Peyer's patch (tissue), 4 donors: ENCODE data around the gene OBP2B. TPM values are rescaled to one million over a fixed set of nuclear protein-coding genes. Genes with fewer than 3 reads are reported as not detected.
"Not testable (repeated sequence)": the region's sequence is repeated elsewhere in the genome, so short reads cannot be mapped to it uniquely, and the experiment has no call there.

Experiments used
- DNase-seq, 3 donors: peaks; one replicate each; pipeline ENCODE4 v3.0.0-alpha.2; 2017 to 2019
- H3K27ac ChIP-seq, 4 donors: fragments of 200-600 bp; sonication (generic); one replicate each; pipeline ENCODE4 v1.5.1; 2016 to 2019
- H3K27me3 ChIP-seq, 2 donors: fragments of 200-600 bp; sonication (generic); one replicate each; pipeline ENCODE4 v1.5.1; 2019
- H3K36me3 ChIP-seq, 3 donors: fragments of 200-600 bp; sonication (generic); one replicate each; pipeline ENCODE4 v1.5.1; 2016 to 2019
- H3K4me1 ChIP-seq, 4 donors: fragments of 200-600 bp; sonication (generic); one replicate each; pipeline ENCODE4 v1.5.1; 2016 to 2019
- H3K4me3 ChIP-seq, 4 donors: fragments of 200-600 bp; sonication (generic); 1 replicate in 3 of 4; 2 replicates in 1 of 4; pipeline ENCODE4 v1.5.1; 2016 to 2019; ENCODE audit warnings: mild to moderate bottlenecking in 1 of 4
- H3K9me3 ChIP-seq, 4 donors: fragments of 200-600 bp; sonication (generic); one replicate each; pipeline ENCODE4 v1.5.1; 2016 to 2019; ENCODE audit warnings: mild to moderate bottlenecking in 1 of 4
- POLR2A ChIP-seq, 2 donors: fragments of 450-650 bp; IDR thresholded peaks; one replicate each; pipeline ENCODE4 v1.5.1; 2017; ENCODE audit warnings: antibody characterized with exemption in 2 of 2, mild to moderate bottlenecking in 2 of 2, moderate library complexity in 2 of 2
- total RNA-seq, 4 donors: library from RNA; depleted of rRNA; stranded (reverse); fragments of >200 nt; gene quantifications; one replicate each; pipeline ENCODE4 v1.1.0, GENCODE V29; 2016
- TF ChIP-seq, protein P1 (sequence below), 6 experiments: fragments of 450-650 bp in 4 of 6; fragments of 200-600 bp in 2 of 6; sonication (generic) in 1 of 6; IDR thresholded peaks; one replicate each; pipeline ENCODE4 v1.5.1; 2017 to 2019; ENCODE audit warnings: antibody characterized with exemption in 6 of 6, mild to moderate bottlenecking in 3 of 6, moderate library complexity in 1 of 6

Gene OBP2B, protein sequence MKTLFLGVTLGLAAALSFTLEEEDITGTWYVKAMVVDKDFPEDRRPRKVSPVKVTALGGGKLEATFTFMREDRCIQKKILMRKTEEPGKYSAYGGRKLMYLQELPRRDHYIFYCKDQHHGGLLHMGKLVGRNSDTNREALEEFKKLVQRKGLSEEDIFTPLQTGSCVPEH
- total RNA-seq, result not detected

- not testable (repeated sequence) for H3K27ac ChIP-seq, H3K4me3 ChIP-seq, DNase-seq
Observed at GRCh38 chr9:133208880-133209300, at the start of gene OBP2B. Gene OBP2B, minus strand, starts transcription at chr9:133209250. Its CDS starts 51 bp downstream, at chr9:133209199.

DNA sequence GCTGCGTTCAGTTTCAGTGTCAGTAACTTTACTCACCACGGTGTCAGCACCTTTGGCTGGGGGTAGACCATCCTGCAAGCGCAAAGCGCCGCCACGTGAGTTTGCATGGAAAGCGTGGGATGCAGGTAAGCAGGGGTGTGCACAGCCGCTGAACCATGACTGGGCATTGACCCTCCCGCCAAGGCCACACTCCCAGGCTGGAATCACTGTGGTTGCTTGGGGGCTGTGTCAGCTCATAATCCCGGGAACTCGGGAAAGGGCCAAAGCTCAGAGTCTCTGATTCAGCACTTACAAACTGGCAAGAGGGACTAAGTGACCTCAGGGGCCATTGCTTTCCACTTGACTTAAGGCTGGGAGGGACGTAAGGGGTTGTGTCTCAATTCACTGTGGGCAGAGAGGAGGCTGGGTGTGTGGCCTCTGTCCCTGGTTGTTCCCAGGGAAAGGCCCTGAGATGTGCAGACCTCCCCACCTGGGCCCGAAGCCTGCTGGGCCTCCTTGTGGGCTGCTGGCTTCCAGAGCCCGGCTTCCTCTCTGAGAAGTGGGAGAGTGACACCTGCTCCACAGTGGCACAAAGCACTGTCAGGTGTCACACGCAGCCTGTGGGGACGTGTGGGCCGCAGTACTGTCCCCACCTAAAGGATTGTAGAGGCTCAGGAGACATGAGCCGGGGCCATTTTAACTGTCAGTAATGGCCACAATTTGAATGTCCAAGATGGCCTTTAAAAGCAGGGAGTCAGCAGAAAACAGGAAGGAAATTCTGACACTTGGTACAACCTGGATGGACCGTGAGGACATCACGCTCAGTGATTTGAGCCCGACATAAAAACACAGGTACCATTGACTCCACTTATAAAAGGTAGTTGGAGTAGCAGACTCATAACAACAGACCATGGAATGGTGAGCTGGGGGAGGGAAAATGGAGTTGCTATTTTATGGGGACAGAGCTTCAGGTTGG, 49.3 kb upstream of the OBP2B start:
- Histone ChIP-seq H3K9me3 (no peaks in the 10 kb centered on the region), H3K36me3 (peaks cover 0 to 15% (median 0%) of the 10 kb centered on the region in 3 donors), H3K27me3 (no peaks in the 10 kb centered on the region), H3K4me1 (peaks cover 0 to under 1% (median under 1%) of the 10 kb centered on the region in 4 donors), H3K4me3 (no peak overlapping the region), H3K27ac (peak overlapping the region in 1 of 4 donors; percentile 10)
- TF ChIP-seq, protein P1, sequence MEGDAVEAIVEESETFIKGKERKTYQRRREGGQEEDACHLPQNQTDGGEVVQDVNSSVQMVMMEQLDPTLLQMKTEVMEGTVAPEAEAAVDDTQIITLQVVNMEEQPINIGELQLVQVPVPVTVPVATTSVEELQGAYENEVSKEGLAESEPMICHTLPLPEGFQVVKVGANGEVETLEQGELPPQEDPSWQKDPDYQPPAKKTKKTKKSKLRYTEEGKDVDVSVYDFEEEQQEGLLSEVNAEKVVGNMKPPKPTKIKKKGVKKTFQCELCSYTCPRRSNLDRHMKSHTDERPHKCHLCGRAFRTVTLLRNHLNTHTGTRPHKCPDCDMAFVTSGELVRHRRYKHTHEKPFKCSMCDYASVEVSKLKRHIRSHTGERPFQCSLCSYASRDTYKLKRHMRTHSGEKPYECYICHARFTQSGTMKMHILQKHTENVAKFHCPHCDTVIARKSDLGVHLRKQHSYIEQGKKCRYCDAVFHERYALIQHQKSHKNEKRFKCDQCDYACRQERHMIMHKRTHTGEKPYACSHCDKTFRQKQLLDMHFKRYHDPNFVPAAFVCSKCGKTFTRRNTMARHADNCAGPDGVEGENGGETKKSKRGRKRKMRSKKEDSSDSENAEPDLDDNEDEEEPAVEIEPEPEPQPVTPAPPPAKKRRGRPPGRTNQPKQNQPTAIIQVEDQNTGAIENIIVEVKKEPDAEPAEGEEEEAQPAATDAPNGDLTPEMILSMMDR (IDR thresholded peaks at IDR 0.05), result no peak
- TF ChIP-seq POLR2A (IDR thresholded peaks at IDR 0.05), result no peak
- peak in 1 of 3 donors; percentile 41 for DNase-seq

More at GRCh38 chr9:133208880-133209300, at the start of gene OBP2B:
- H3K9me3 ChIP-seq, H3K36me3 ChIP-seq, H3K27me3 ChIP-seq, H3K4me1 ChIP-seq: not testable (repeated sequence)

GRCh38 chr9:133257465-133257956, 48.5 kb upstream of the OBP2B start:
- DNase-seq, result peak in 1 of 3 donors; percentile 47
- no peaks in the 10 kb centered on the region for H3K27me3 ChIP-seq

GRCh38 chr9:133256686-133257091, 47.6 kb upstream of the OBP2B start:
- Histone ChIP-seq H3K9me3 (no peaks in the 10 kb centered on the region), H3K4me3 (no peak overlapping the region), H3K4me1 (peaks cover 0 to 15% (median 2%) of the 10 kb centered on the region in 4 donors), H3K27me3 (no peaks in the 10 kb centered on the region), H3K27ac (peak overlapping the region in 1 of 4 donors; percentile 35), H3K36me3 (peaks cover 0 to 15% (median 0%) of the 10 kb centered on the region in 3 donors)
- TF ChIP-seq POLR2A (IDR thresholded peaks at IDR 0.05), result no peak
- TF ChIP-seq, protein P1 (IDR thresholded peaks at IDR 0.05), result no peak
- peak in 1 of 3 donors; percentile 45 for DNase-seq

More at GRCh38 chr9:133257465-133257956, 48.5 kb upstream of the OBP2B start:
- peaks cover 0 to 15% (median 0%) of the 10 kb centered on the region in 3 donors for H3K36me3 ChIP-seq
- peaks cover 0 to 8% (median 1%) of the 10 kb centered on the region in 4 donors for H3K4me1 ChIP-seq
- H3K27ac ChIP-seq, result no peak overlapping the region
- TF ChIP-seq, protein P1 (IDR thresholded peaks at IDR 0.05), result no peak
- TF ChIP-seq POLR2A (IDR thresholded peaks at IDR 0.05), result no peak
- no peaks in the 10 kb centered on the region for H3K9me3 ChIP-seq
- H3K4me3 ChIP-seq, result no peak overlapping the region

DNA sequence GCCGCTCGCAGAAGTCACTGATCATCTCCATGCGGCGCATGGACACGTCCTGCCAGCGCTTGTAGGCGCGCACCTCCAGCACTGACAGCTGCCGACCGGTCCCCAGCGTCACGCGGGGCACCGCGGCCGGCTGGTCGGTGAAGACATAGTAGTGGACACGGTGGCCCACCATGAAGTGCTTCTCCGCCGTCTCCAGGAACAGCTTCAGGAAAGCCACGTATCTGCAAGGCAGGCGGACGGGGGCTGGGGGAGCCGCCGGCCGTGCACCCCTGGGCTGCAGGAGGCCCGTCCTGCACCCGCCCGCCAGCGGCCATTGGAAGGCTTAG, 47.0 kb upstream of the OBP2B start:
- TF ChIP-seq, protein P1 (IDR thresholded peaks at IDR 0.05), result no peak
- TF ChIP-seq POLR2A (IDR thresholded peaks at IDR 0.05), result no peak
- peaks cover 0 to 18% (median 3%) of the 10 kb centered on the region in 4 donors for H3K4me1 ChIP-seq
- peak overlapping the region in 1 of 4 donors; percentile 19 for H3K27ac ChIP-seq
- H3K4me3 ChIP-seq, result no peak overlapping the region
- no peaks in the 10 kb centered on the region for H3K27me3 ChIP-seq
- peaks cover 0 to 14% (median 0%) of the 10 kb centered on the region in 3 donors for H3K36me3 ChIP-seq
- no peaks in the 10 kb centered on the region for H3K9me3 ChIP-seq
- no peak for DNase-seq
